GM18505 (cell line): ENCODE data around the gene FAM170B.

Experiments used
- ATAC-seq: cut with Tn5 transposase; IDR thresholded peaks from one replicate; pipeline ENCODE4 v1.9.1; 2021; ENCODE audit not compliant: unreplicated experiment
- POLR2A ChIP-seq: IDR thresholded peaks from 4 replicates; pipeline ENCODE4 v1.6.1; 2011; ENCODE audit warnings: borderline replicate concordance; ENCODE audit not compliant: insufficient read depth, insufficient read length; ENCODE audit errors: extremely low read depth

Gene FAM170B

DNA sequence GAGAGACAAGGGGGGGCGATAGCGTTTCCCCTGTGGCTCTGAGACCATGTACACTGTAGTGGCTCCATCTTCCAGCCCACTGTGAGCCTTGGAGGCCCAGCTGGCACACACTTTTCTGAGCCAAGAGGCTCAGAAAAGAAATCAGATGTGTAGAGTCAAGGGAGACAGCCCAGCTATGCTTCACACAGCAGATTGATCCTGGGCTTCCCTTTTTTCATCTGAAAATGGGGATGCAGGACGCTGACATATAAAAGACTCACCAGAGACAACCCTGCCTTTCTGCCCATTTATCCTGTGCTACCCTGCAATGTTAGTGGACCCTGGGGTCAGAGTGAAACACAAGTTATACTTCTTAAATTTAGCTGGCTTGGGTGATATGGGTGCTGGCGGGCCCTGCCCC, 40.0 kb upstream of the FAM170B start:
- TF ChIP-seq POLR2A, result no peak
- ATAC-seq, result no peak

DNA sequence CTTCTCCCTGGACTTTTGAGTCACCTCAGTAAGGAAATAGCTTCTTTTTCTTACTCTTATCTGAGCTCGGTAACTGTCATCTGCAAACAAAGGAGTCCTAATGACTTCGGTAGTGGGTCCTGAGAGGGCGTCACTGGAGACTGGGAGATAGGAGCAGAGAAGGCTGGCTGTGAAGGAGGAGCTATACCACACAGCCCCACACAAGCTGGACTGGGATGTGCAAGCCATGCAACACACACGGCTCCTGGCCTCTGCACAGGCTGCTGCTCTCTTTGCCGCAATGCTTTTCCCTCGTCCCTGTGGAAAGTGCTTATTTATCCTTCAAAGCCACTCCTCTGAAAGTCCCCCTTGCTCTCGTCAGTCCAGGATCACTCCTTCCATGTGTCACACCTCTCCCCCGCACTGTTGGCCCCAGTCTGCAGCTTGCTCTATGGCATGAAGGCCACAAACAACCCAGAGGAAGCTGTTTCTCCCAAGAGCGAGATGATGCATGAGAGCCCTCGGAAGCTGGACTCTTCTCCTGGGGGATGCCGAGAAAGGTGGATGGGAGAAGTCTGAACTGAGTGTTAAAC, 39.5 kb upstream of the FAM170B start:
- TF ChIP-seq POLR2A, result no peak
- ATAC-seq, result no peak

DNA sequence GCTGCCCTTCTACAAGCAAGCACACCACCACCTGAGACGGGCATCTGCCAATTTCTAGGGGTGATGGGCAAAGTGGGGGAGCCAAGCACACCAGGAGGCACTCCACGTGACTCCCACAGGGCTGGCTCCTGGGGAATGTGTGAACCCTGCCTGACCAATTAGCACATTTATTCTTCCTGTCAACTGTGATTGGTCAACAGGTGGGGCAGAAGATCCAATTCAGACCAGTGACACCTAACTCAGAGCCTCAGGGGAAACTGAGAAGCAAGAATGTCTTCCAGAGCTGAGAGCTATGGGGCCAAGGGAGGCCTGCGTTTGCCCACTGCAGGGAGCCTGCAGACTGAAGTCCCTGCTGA, 38.9 kb upstream of the FAM170B start:
- TF ChIP-seq POLR2A, result no peak
- no peak for ATAC-seq

DNA sequence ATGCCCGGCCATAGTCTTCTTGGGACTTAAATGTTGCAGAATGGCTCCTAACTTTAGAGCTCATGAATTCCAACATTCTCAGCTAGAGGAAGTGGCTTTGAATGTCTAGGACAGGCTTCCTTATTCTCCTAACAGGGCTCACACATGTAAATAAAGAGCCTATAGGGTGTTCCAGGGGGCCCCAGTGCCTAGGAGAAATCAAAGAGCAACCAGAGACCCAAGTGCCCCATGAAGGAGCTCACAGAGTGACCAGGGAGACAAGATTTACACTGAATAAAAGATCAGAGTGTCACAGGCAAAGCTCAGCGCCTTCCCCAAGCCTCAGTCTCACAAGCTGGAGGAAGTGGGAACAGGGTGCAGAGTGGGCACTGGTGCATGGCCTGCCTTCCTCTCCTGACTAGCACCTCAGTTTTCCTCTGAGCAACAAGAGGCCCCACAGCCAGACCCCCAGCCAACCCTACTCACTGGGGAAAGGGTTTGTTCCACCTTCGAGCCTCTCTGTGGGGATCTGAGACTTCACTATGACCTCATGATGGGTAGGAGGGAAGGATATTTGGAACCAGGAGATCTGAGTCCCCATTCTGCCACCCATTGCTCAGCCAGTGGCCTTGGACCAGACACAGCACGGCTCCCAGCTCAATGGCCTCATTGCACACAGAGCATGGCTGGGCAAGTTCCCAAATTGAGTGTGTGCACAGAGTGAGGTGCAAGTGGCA, 38.4 kb upstream of the FAM170B start:
- ATAC-seq, result no peak

DNA sequence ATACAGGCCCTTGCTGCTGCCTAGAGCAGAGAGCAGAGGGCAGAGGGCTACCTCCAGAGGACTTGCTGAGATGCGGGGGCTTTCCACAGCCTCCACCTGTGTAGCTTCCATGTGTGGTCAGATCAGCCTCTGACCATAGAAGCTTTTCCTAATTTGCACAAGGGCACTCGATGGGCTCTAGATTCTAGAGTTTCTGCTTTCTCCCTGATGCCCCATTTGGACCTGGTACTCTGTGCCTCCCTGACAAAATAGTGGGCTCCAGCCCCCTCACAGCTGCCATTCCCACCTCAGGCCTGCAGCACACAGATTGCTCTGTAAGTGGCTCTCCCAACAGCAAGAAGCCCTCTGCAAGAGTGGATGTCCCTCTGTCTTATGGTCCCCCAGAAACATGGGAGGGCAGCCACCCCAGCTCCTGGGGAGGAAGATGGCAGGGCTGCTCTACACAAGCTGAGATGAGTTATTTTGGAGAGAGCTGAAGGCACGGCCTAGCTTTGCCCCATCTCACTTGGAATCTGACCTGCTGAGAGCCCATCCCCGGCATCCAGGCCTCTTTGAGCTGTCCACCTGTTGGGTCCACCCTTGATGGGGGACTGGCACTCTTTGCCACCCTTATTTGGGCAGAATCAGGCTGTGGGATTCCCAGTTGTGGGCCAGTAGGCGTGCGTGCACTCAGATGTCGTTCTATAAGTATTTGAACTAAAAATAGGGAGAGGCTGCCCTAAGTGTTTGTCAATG, 37.7 kb upstream of the FAM170B start:
- no peak for ATAC-seq
- TF ChIP-seq POLR2A, result no peak

More for the DNA sequence above, 38.4 kb upstream of the FAM170B start:
- TF ChIP-seq POLR2A, result no peak

DNA sequence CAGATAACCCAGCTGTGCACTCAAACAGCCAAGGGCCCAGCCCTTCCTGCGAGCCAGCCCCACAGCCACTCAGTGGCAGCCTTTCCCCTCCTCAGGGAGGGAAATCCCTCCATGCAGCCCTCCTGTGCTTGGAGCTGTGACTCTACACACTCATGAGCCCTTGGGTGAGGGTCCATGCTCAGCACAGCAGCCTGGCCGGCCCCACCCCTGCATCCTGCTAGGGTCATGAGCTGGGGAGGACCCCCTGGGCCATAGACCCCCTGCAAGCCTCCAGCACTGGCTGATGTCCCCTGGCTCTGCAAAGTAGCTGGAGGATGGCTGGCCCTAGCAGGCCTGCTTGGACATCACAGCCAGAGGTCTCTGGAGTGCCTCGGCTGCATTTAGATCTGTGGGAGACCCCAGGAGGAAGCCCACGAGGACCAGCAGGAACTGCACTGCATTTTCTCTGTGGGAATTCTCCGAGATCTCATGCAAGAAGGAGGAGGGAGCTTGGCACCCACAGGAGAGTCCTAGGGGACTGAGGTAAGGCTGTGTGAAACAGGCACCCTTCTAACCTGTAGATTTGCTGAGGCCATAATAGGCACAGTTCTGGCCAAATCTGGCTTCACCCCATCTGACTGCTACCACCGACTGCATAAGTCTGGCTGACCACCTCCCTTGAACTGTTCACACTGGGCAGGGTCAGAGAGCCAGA, 37.0 kb upstream of the FAM170B start:
- no peak for ATAC-seq
- TF ChIP-seq POLR2A, result no peak

DNA sequence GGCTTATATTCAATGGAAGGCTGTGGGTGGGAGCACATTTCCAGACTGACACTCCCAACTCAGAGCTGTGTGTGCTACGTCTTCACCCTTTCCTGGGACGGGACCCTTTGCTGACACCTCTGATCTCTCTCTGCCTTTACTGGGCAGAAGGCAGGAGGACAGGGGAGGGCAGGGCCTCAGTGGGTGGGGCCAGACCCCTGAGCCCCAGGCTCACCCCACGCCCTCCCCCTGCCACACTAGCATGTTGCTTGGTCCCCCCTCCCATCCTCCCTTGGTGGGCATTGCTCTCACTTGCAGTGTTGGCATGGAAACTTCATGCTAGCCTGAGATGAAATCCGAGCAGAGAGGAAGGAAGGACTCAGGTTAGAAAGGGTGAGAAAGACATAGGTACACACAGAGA, 36.0 kb upstream of the FAM170B start:
- no peak for ATAC-seq
- TF ChIP-seq POLR2A, result no peak

DNA sequence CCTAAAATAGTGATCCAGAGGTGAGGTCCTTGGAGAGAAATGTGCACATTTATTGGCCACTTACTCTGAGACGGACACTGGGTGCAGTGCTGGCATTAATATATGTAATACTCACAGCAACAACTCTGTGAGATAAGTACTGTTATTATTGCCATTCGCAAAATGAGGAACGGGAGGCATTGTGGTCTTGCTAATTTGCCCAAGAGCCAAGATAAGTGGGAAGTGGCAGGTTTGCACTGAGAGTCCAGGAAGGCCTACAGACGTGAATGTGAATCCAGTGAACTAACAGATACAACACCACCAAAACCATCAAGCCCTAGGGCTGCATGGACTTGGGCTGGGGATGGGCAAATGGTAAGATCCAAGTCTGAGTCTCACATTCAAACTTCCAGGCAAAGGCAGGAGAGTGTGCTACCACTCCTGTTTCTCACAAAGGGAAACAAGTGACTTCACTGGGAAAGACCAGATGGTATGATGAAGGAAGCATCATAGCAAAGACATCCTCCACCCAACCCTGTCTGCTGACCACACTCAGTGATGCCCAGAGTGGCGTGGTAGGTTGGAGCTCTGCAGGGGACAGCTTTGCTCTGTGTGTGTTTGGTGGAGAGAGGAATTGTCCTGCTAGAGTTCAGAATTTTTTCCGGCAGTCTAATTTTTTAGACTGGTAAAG, 35.1 kb upstream of the FAM170B start:
- ATAC-seq, result no peak
- TF ChIP-seq POLR2A, result no peak

DNA sequence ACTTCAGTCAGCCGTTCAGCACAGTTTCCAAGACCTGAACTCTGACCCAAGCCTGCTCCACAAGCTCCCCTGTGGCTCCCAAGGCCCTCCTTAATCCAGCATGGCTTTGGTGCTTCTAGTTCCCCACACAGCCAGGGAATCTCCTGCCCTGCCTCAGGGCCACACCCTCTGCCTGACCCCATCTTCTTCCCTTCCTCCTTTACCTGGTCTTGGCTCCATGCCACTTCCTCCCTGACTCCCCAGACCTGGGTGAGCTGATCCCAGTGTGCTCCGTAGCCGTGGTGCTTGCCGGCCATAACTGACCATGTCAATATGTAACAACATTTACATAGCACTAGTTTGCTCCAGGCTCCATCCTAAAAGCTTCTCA, 34.3 kb upstream of the FAM170B start:
- no peak for TF ChIP-seq POLR2A
- ATAC-seq, result no peak

DNA sequence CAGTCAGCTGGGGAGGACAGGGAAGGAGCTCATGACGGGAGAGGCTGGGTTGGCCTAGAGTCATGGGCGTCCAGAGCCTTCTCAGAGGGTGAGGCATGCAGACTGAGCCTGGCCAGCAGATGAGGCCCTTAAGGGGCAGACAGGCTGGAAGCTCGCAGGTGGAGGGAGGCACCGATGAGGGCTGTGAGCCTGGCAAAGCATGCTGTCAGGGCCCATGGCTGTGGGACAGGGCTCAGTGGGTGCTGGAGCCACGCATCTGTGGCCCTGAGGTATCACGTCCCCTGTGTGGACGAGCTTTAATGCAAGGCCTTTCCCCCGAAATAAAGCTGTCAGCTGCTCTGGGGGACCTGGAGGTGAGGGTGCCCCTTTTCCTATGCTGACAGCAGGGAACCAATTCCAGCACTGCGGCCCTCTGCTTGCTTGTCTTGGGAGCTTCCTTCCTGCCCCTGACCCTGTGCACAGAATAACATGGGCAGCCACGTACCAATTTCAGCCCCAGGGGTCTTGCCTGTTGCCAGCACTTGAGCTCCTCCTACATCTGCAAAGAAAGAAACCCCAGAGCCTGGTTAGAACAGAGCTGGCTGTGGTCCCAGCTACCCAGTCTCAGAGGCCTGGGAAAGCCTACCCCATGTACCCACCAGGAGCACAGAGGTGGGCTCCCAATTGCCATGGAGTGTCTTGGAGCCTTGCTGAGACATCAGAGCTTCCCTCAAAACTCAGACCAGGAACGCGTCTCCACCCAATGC, 33.8 kb upstream of the FAM170B start:
- no peak for ATAC-seq
- no peak for TF ChIP-seq POLR2A

DNA sequence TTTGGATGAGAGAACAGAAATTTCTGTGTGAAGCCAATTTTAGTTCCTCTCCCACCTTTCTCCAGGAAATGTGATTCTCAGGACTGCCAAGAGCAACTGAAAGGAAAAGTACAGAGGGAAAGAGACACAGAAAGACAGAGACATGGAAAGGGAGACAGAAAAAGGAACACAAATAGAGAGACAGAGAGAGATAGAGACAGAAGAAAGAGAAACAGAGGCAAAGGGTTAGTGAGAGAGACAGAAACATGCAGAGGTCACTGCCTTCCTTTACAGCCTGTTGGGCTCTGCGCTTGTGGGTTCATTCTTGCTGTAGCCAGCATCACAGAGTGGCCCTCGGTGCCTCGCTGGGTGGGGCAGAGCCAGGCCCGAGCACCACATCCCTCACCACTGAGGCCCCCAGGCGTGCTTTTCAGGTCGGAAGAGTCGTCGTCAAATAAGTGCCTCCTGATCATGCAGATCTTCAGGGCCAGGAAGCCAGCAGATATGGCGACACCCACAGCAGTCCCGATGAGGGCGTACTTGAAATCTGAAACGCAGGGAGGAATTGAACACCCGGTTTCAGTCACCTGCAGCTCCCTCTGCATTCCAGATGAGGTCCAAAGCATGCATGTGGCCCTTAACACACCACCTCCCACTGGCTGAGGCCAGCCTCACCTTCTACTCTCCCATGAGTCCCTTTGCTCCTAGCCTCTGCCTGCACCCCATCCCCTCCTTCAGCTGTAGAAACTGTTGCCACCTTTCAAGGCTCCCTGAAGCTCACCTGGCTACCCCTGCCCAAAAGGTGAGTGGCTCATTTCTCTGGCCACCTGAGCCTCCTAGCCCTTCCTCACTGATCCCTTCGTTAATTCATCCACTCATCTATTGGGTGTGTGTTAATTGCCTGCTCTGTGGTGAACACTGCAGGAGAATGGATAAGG, 32.9 kb upstream of the FAM170B start:
- no peak for TF ChIP-seq POLR2A
- no peak for ATAC-seq
